GM18505 (cell line): ENCODE results near the gene CCBE1.
"Not testable (repeated sequence)": the region's sequence is repeated elsewhere in the genome, so short reads cannot be mapped to it uniquely, and the experiment has no call there.

Experiments used
- ATAC-seq: cut with Tn5 transposase; IDR thresholded peaks from one replicate; pipeline ENCODE4 v1.9.1; 2021; ENCODE audit not compliant: unreplicated experiment
- POLR2A ChIP-seq: IDR thresholded peaks from 4 replicates; pipeline ENCODE4 v1.6.1; 2011; ENCODE audit warnings: borderline replicate concordance; ENCODE audit not compliant: insufficient read depth, insufficient read length; ENCODE audit errors: extremely low read depth

The CCBE1 gene

DNA sequence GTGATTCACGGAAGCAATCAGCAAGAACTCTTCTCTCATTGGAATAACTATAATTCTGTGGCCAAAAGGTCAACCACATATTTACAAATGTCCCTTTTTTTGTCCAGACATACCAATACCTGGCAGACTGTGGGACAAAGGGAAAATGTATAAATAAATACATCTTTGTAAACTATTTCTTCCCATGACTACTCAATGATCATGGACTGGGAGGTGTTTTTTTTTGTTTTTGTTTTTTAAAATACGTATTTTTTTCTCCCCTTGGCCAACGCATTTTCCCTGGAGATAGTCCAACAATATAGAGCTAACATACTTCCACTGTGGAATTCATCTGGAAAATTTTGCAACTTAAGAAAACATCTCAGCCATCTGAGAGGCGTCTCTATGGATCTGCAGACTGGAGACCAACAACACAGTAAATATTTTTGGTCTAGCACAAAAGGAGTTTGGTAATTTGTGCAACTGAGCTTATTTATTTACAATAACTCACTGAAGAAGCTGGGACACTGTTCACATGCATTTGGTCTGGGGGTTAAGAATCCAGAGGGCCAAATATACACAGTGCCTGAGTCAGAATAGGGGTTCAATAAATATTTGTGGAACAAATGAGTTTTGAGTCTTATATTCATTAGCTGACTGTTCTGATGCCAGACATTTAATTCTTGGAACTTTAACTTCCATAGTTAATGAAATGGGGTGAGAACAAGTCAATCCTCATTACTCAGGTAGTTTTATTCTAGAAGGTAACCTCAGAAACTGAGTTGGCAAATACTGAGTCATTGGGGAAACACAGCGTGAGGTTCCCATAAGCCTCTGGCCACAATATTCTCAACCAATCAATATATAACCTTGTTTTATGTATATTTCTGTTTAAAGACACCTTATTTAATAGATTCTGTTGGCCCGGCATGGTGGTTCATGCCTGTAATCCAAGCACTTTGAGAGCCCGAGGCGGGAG, 36.2 kb downstream of the CCBE1 start:
- no peak for TF ChIP-seq POLR2A
- no peak for ATAC-seq

DNA sequence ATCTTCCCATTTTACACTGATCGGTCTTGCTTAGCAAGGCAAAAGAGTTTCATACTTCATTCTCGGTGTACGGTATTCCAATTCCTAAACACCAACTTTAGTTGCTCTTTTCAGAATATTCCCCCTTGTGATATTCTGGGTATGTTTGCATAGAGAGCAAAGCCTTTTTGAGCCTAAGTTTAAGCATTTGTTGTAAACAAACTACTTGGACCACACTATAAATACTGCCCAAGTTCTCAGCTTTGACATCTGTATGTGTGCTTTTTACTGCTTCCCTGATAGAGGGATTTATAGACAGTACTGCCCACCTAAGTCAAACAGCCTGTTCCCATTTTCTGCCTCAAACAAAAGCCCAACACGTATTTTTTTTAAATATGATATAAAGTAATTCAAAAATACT, 36.9 kb downstream of the CCBE1 start:
- no peak for TF ChIP-seq POLR2A
- no peak for ATAC-seq

DNA sequence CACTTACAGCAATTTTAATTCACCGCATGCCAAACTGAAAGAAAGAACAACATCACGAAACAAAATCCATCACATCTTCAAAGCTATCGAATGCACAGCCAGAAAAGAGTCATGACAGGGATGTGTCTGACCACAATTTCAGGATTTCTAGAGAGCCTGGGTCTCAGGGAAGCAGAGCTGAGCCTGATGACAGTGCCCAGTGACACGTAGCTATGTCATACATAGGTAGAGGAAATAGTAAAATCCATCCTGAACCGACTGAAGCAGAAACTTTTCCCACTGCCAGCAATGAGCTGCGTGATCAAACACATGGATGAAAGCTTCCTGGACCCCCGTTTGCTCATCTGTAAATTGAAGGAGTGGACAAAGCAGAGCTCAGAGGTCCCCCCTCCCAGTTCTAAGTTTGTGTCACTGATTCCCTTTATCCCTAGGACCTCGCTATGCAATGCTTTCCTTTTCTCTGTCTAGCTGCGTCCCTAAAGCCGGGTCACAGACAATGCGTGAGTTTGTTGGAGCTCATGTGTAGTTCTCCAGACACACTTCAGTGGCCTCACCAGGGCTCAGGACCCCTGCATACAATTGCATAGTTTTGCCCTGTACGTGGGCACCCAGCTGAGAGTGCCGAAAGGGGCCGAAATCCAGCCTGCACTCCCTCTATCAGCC, 37.6 kb downstream of the CCBE1 start:
- TF ChIP-seq POLR2A: no peak
- ATAC-seq: no peak

DNA sequence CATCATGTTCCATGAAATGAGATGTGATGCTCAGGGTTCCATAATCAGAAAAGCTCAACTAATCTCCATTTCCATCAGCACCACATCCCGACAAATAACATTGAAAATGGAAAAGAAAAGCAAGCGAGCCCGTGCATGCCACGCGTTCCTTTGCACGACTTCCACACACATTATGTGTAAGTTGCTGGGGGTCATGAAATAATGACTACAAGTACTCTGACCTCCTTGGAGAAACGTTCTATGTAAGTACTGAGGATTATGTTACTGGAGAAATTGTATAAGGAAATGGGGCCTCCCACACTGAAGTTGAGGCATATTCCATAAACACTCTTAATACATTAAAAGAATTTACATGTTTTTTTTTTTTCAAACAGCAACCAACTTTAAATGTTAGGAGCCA, 38.3 kb downstream of the CCBE1 start:
- ATAC-seq: no peak
- TF ChIP-seq POLR2A: no peak

DNA sequence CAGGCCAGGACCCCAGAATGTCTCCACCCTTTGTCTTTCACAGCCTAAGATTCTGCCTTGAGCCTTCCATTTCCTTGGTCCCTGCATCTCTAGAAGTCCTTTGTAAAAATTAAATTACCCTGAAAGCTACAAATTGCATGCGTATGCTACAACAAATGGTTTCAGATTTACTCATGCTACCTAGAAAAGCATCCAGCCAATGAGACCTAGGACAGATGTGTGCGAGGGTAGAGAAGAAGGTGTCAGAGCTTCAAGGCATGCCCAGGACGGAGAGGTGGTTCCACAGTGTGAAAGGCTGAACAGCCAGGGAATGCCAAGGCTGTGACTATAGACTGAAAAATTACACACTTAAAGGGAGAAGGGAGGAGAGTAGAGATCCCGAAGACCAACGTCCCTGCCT, 40.2 kb downstream of the CCBE1 start:
- no peak for ATAC-seq
- TF ChIP-seq POLR2A: no peak

DNA sequence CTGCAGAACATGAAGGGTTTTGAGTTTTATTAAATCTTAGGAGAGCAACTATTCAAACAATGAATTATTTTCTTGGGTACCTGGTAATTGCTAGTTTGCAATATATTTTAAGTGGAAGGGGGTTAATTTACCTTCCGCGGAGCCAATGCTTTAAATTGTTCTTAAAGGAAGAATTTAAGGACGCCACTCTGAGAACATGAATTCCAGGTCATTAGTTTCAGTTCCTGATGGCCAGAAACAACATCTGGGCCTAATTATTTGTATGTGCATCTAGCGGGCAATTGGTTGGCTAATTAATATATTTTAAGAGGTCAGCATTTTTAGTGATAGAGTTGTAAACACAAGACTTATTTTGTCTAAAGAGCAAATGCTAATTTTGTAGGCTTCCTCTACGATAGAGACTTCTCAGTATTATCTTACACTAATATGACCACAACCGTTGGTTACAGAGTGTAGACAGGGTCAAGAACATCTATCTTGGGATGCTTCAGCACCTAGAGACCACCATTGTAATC, 40.8 kb downstream of the CCBE1 start:
- no peak for TF ChIP-seq POLR2A
- ATAC-seq: no peak

DNA sequence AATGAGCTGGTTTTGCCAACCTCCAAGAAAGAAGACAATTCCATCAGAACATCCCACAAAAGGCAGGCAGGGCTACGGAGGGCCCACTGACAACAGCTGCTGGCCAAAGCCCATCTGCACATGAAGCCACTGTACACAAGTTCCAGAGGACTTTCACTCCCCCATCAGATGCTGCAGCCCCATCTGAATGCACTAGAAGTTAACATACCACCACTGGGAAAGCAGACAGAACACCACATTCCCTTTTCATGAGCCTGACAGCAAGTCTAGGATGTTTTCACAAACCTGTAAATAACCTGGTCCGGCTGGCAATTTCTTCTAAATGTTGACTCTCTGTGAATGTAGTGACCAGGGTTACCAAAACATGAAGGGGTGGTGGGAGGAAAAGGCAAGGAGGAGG, 41.5 kb downstream of the CCBE1 start:
- no peak for TF ChIP-seq POLR2A
- no peak for ATAC-seq

DNA sequence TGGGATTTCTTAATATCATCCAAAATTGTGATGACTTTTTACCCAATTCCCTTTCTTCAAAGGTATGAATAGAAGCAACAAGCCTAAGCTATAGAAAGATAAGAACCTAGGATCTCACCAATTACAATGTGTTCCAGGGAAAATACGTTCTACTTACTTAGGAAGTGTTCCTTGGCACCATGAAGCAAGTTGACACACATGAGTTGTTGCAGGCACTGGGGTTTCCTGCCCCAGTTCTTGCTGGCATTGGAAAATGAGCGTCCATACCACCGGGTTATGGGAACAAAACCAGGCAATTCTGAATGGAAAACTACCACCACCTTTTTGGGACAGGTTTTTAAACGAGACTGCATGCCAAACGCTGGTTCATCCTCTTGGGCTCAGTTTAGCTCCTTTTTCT, 46.2 kb downstream of the CCBE1 start:
- no peak for ATAC-seq
- no peak for TF ChIP-seq POLR2A

DNA sequence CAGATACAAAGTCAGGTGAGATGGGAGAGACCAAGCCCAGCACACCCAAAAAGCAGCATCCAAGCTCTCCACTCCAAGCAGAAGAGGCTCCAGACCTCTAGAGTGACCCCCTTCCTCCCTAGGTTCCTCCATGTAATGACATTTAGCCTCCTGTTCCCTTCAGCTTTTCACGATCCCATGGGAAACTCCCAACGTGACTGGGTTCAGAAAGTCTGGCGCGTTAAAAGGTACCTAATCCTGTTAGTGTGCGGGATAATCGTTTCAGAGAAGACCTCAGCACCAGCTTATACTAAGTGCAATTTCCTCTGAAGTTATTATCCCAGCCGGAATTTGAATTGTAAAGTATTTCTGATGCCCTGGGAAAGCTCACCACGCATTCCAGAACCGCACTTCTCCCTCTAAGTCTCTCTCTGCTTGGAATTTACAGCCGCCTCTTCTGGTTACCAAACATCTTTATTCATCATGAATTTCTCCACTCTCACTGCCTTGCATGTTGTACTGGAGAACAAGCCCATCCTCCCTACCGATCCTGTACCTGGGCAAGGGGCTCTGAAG, 46.9 kb downstream of the CCBE1 start:
- no peak for TF ChIP-seq POLR2A
- no peak for ATAC-seq

DNA sequence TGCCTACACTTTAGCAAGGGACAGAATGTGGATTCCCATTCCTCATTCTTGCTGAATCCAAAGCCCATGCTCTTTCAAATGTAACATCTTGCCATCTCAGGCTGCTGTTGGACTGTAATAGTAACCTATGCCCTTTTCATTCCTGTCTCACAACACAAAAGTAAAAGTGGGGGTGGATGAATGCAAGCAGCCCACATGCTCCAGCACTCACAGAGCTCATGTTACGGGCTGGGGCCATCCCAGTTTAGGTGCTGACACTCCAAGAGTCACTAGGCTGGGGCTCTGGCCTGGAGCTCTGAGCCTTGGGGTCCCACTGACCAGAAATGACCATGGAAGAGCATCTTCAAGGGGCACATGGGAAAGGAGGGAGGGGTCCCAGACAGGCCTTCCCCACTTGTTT, 47.6 kb downstream of the CCBE1 start:
- no peak for TF ChIP-seq POLR2A
- ATAC-seq: no peak

DNA sequence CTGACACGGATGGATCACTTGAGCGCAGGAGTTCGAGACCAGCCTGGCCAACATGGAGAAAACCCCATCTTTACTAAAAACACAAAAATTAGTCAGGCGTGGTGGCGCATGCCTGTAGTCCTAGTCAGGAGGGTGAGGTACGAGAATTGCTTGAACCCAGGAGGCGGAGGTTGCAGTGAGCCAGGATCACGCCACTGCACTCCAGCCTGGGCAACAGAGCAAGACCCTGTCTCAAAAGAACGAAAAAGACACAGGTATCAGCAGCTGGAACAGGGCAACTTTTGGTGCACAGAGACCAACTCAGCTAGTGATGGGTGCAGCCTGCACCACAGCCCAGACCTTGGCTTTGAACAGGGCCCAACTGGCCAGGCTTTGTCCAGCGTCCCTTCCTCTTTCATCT, 48.8 kb downstream of the CCBE1 start:
- not testable (repeated sequence) for ATAC-seq

DNA sequence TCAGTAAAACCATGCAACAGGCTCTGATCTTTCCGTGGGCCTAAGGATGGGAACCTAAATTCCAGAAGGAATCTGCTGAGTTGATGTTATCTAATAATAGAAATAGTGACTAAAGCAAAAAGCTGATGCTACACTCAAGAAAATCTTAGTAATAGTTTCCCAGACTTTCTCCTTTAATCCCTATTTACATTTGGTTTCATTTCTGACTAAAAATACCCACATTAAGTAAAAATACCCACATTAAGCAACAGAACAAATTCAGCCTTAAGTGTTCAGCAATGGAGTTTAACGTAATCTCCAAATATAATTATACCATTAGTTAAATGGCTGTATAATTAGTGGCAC, 50.3 kb downstream of the CCBE1 start:
- no peak for TF ChIP-seq POLR2A
- ATAC-seq: no peak

DNA sequence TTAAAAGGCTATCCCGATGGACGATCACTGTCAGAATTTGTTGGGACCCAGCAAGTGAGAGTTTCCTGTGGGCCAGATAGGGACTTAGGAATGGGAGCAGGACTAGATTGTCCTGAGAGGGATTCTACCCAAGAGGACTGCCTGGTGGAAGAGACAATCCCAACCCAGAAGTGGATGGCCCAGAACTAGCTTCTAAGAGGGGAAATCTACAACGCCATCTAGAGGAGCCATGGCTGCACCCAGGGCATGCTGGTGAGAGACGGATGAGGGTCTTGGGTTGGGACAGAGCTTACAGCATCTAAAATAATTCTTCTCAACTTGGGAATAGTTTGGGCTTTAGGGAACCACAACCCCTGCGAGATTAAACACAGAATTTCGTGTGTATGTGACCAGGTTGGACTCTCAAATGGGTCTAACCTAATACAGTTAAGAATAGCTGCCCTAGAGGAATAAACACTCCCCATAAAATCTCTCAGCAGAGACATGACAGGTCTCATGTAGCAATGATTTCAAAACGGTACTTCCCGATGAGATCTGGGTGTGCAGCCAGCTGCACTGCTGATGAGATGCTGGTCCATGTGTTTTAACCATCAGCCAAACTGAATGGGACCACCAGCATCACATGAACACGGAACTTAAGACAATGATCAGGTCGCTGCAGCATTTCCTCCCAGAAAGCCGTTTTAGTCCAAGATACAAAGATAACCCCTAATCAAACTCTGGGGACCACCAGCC, 50.8 kb downstream of the CCBE1 start:
- ATAC-seq: no peak
- no peak for TF ChIP-seq POLR2A
